ENCODE results near the gene CELF5.
"Not testable (repeated sequence)": the region's sequence is repeated elsewhere in the genome, so short reads cannot be mapped to it uniquely, and the experiment has no call there.

CELF5 gene

DNA sequence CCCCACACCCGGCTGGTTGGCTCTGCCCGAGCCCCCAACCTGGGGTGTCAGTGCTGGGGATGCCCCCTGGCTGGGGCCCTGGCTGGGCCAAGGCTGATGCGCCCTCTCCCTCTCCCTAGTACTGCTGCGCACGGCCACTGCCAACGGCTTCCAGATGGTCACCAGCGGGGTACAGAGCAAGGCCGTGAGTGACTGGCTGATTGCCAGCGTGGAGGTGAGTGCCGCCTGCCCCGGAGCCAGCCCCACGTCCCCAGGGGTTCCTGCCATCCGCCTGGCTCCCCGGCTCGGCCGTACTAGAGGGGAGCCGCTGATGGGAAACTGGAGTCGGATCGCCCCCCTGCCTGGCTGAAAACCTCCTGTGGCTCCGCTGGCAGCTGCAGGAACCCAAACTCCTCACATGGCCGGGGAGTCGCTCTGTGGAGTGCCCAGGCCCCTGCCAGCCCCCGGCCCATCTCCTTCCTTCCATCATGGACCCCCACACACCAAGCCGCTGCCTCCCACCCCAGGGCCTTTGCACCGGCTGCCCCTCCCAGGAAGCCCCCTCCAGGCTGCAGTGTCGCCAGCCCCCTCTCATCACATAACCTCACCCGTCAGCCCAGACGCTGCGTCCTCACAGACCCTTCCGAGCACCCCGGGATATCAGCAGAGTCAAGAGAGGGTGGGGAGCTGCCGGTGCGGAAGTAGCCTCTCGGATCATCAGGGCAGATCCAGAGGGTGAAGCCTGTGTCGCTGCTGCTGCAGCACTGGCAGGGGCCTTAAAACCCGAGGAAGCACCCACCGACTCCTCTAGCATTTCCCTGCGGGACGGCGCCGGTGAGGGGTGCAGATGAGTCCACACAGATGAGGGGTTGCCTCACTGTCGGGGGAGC, 28.2 kb upstream of the CELF5 start:
- DNase-seq (ENCODE audit: low read depth in 2 of 2), result no peak
- H3K4me3 ChIP-seq (replicated peaks in 1 of 2; ENCODE audit: low read depth in 2 of 2, low read length in 2 of 2), result no peak overlapping the region
- TF ChIP-seq, protein P1, sequence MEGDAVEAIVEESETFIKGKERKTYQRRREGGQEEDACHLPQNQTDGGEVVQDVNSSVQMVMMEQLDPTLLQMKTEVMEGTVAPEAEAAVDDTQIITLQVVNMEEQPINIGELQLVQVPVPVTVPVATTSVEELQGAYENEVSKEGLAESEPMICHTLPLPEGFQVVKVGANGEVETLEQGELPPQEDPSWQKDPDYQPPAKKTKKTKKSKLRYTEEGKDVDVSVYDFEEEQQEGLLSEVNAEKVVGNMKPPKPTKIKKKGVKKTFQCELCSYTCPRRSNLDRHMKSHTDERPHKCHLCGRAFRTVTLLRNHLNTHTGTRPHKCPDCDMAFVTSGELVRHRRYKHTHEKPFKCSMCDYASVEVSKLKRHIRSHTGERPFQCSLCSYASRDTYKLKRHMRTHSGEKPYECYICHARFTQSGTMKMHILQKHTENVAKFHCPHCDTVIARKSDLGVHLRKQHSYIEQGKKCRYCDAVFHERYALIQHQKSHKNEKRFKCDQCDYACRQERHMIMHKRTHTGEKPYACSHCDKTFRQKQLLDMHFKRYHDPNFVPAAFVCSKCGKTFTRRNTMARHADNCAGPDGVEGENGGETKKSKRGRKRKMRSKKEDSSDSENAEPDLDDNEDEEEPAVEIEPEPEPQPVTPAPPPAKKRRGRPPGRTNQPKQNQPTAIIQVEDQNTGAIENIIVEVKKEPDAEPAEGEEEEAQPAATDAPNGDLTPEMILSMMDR (IDR thresholded peaks at IDR 0.05; ENCODE audit: low read depth, low read length), result no peak

DNA sequence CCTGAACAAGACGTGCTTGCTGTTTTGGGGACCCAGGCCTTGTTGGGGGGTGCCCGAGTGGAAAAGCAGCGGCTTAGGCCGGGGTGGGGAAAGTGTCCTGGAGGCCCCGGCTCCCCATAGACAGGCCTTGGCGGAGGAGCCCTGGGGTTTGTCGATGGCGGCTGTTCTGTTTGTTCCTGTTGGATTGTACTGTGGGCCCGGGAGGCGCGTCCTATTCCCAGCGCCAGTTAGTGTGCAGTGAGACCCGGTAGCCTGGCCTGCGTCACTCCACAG, 27.6 kb upstream of the CELF5 start:
- no peak for DNase-seq (ENCODE audit: low read depth in 2 of 2)
- TF ChIP-seq, protein P1 (IDR thresholded peaks at IDR 0.05; ENCODE audit: low read depth, low read length), result no peak
- no peak overlapping the region for H3K4me3 ChIP-seq (replicated peaks in 1 of 2; ENCODE audit: low read depth in 2 of 2, low read length in 2 of 2)

DNA sequence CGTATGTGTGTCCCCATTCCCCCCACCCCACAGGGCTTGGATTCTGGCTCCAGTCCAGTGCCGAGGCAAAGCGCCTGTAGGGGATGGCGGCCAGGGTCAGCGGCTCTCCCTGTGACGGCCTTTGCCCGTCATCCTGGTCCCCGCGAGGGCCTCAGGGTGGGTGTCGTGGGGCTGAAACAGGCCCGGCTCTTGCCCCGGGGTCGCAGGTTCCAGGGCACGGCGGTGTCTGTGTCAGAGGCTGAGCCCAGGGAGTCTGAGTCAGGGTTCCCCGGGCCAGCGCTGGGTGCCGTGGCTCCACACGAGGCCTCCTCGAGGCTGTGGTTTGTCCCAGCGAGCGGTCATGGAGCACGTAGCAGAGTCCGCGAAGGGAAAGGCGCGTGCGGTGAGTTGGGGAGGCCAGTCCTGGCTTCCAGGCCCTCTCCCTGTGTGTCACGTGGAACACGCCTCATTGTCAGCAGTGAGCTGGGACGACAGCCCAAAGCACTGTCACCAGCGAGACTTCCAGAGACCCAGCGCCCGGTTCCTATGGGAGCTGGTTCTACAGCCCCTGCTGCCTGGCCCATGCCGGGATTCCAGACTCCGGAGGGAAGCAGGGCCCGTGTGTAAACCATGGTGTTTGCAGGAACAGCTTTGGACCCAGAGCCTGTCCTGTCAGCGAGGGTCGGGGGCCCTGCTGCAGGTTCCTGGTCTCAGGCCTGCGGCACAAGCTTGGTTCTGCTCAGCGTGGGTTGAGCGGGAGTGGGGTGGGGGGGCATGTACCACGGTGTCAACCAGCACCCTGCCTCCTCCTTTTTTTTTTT, 25.4 kb upstream of the CELF5 start:
- no peak overlapping the region for H3K4me3 ChIP-seq (replicated peaks in 1 of 2; ENCODE audit: low read depth in 2 of 2, low read length in 2 of 2)
- TF ChIP-seq, protein P1 (IDR thresholded peaks at IDR 0.05; ENCODE audit: low read depth, low read length), result no peak
- DNase-seq (ENCODE audit: low read depth in 2 of 2), result no peak

DNA sequence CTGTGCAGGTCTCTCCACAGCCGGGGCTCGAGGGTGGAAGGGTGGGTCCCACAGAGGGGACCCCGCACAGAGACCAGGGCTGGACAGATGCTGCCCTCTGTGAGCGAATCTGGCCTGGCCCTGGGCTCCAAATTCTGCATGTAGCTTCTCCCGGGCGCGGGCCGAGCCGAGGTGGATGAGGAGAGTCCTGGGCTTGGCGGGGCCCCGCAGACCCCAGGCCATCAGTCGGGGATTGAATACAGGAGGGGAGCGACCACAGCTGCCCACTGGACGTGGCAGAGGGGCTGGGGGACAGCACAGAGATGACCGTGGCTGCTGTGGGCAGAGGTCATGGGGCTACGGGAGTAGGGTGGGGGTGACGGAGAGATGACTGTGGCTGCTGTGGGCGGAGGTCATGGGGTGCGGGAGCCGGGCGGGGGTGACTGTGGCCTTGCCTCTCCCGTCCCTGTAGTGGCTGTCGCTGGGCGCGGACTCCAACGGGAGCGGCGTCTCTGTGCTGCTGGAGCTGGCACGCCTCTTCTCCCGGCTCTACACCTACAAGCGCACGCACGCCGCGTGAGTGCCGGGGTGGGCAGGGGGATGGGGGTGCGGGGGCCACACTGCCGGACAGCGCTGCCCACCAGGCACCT, 23.3 kb upstream of the CELF5 start:
- DNase-seq (ENCODE audit: low read depth in 2 of 2), result no peak
- H3K4me3 ChIP-seq (replicated peaks in 1 of 2; ENCODE audit: low read depth in 2 of 2, low read length in 2 of 2), result no peak overlapping the region
- TF ChIP-seq, protein P1 (IDR thresholded peaks at IDR 0.05; ENCODE audit: low read depth, low read length), result no peak

DNA sequence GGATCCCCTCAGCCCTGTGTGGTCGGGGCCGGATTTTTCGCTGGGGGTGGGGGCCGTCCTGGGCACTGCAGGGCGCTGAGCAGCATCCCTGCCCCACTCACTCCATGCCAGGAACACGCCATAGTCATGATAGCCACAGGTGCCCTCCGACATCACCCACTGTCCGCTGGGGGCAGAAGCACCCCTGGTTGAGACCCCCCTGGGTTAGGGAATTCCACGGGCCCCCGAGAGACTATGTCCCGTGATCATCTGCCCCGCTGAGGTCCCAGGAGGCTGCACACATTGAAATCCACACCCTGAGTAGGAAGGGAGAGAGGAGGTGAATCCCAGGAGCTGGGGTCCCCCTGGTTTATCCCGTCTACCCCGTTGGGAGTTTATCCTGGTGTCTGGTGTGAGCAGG, 22.6 kb upstream of the CELF5 start:
- TF ChIP-seq, protein P1 (IDR thresholded peaks at IDR 0.05; ENCODE audit: low read depth, low read length), result no peak
- no peak for DNase-seq (ENCODE audit: low read depth in 2 of 2)
- no peak overlapping the region for H3K4me3 ChIP-seq (replicated peaks in 1 of 2; ENCODE audit: low read depth in 2 of 2, low read length in 2 of 2)

DNA sequence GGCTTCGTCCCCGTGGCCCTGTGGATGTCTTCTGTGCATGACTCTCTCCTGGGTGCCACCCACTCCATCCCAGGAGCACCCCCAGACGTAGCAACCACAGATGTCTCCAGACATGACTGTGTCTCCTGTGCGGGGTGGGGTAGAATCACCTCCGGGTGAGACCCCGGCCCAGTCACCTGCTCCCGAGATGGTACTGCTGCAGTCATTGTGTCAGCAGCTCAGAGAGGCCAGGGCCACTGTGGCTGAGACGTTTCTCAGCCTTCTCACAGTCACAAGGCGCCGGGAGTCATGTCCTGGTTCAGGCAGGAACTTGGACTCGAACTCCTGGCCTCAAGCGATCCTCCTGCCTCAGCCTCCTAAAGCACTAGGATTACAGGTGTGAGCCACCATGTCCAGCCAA, 22.1 kb upstream of the CELF5 start:
- TF ChIP-seq, protein P1 (IDR thresholded peaks at IDR 0.05; ENCODE audit: low read depth, low read length), result no peak
- no peak overlapping the region for H3K4me3 ChIP-seq (replicated peaks in 1 of 2; ENCODE audit: low read depth in 2 of 2, low read length in 2 of 2)

DNA sequence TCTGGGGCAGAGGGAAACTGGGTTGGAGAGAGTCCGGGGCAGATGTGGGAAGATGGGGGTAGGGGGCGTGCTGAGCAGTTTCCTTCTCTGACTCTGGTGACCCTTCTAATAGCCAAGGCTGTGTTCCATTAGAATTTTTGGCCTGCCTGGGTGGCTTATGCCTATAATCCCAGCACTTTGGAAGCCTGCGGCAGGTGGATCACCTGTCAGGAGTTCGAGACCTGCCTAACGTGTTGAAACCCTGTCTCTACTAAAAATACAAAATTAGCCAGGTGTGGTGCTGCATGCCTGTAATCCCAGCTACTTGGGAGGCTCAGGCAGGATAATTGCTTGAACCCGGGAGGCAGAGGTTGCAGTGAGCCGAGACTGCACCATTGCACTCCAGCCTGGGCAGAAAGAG, 21.6 kb upstream of the CELF5 start:
- H3K4me3 ChIP-seq (replicated peaks in 1 of 2; ENCODE audit: low read depth in 2 of 2, low read length in 2 of 2); DNase-seq (ENCODE audit: low read depth in 2 of 2): not testable (repeated sequence)

More for the DNA sequence above, 22.1 kb upstream of the CELF5 start:
- DNase-seq (ENCODE audit: low read depth in 2 of 2), result no peak
